Neural progenitor cell (in vitro differentiated cells): ENCODE data around the gene FAS. TPM values are rescaled to one million over a fixed set of nuclear protein-coding genes. Genes with fewer than 3 reads are reported as not detected.

Experiments
- DNase-seq: peaks from one replicate; pipeline ENCODE4 v3.0.0-alpha.2; 2016; ENCODE audit warnings: low spot score
- H2AFZ ChIP-seq: fragments of 200-600 bp; sonication (generic); replicated peaks from 2 replicates; pipeline ENCODE4 v1.6.1; 2016; ENCODE audit warnings: antibody characterized with exemption
- H3F3A ChIP-seq: fragments of 200-600 bp; sonication (generic); 2 replicates; pipeline ENCODE4 v1.6.1; 2016; ENCODE audit warnings: antibody characterized with exemption, low read depth
- H3K27ac ChIP-seq: fragments of 200-600 bp; sonication (generic); 2 replicates; pipeline ENCODE4 v1.5.1; 2016; ENCODE audit warnings: mild to moderate bottlenecking
- H3K27me3 ChIP-seq: fragments of 200-600 bp; sonication (generic); 2 replicates; pipeline ENCODE4 v1.6.1; 2016; ENCODE audit warnings: mild to moderate bottlenecking, moderate library complexity
- H3K36me3 ChIP-seq: fragments of 200-600 bp; sonication (generic); 2 replicates; pipeline ENCODE4 v1.5.1; 2016
- H3K4me1 ChIP-seq: fragments of 200-600 bp; sonication (generic); 2 replicates; pipeline ENCODE4 v1.6.1; 2016; ENCODE audit warnings: mixed run types
- H3K4me2 ChIP-seq: fragments of 200-600 bp; sonication (generic); 2 replicates; pipeline ENCODE4 v1.6.1; 2016
- H3K4me3 ChIP-seq: fragments of 200-600 bp; sonication (generic); 2 replicates; pipeline ENCODE4 v1.5.1; 2016
- H3K79me2 ChIP-seq: fragments of 200-600 bp; sonication (generic); 2 replicates; pipeline ENCODE4 v1.6.1; 2016; ENCODE audit warnings: low read depth
- H3K9ac ChIP-seq: fragments of 200-600 bp; sonication (generic); 2 replicates; pipeline ENCODE4 v1.6.1; 2016
- H3K9me3 ChIP-seq: fragments of 200-600 bp; sonication (generic); 2 replicates; pipeline ENCODE4 v1.5.1; 2016; ENCODE audit warnings: low read depth
- H4K20me1 ChIP-seq: fragments of 200-600 bp; sonication (generic); 2 replicates; pipeline ENCODE4 v1.6.1; 2016; ENCODE audit warnings: low read depth
- H3K27ac Mint-ChIP-seq: 3 replicates; pipeline ENCODE4 v1.8.0; 2021; ENCODE audit warnings: mixed read lengths
- H3K27me3 Mint-ChIP-seq: 2 replicates; pipeline ENCODE4 v1.8.0; 2022; ENCODE audit warnings: low read depth, mild to moderate bottlenecking, inconsistent platforms, moderate library complexity, mixed read lengths; ENCODE audit not compliant: insufficient read depth
- H3K36me3 Mint-ChIP-seq: 3 replicates; pipeline ENCODE4 v1.8.0; 2021; ENCODE audit warnings: mixed read lengths
- H3K4me1 Mint-ChIP-seq: 3 replicates; pipeline ENCODE4 v1.8.0; 2021; ENCODE audit warnings: mixed read lengths
- H3K4me3 Mint-ChIP-seq: 3 replicates; pipeline ENCODE4 v1.8.0; 2021; ENCODE audit warnings: mild to moderate bottlenecking, moderate library complexity, mixed read lengths
- H3K9me3 Mint-ChIP-seq: 3 replicates; pipeline ENCODE4 v1.8.0; 2020; ENCODE audit warnings: mixed read lengths
- CTCF ChIP-seq: fragments of 200-600 bp; sonication (generic); IDR thresholded peaks from 2 replicates; pipeline ENCODE4 v1.5.1; 2017; ENCODE audit warnings: antibody characterized with exemption, mild to moderate bottlenecking
- EZH2 ChIP-seq: fragments of 200-600 bp; sonication (generic); IDR thresholded peaks from 2 replicates; pipeline ENCODE4 v1.6.1; 2017; ENCODE audit warnings: antibody characterized with exemption, mild to moderate bottlenecking, moderate library complexity
- EZH2phosphoT487 ChIP-seq: fragments of 200-600 bp; sonication (generic); IDR thresholded peaks from 2 replicates; pipeline ENCODE4 v1.6.1; 2017; ENCODE audit warnings: antibody characterized with exemption
- total RNA-seq: library from RNA; depleted of rRNA; stranded (reverse); fragments of >200 nt; gene quantifications from 2 replicates; pipeline ENCODE4 v1.2.3, GENCODE V29; 2015; ENCODE audit warnings: low replicate concordance

The FAS gene
- total RNA-seq, 1 donor from 2014 or later = 11.1 TPM

- no peaks in the 10 kb centered on the region for H3K79me2 ChIP-seq
- Mint-ChIP-seq H3K36me3 (no peaks in the 10 kb centered on the region), H3K27ac (no peak overlapping the region), H3K9me3 (no peaks in the 10 kb centered on the region), H3K4me1 (peaks cover 23% of the 10 kb centered on the region), H3K4me3 (no peak overlapping the region), H3K27me3 (peaks cover 8% of the 10 kb centered on the region)
- no peaks in the 10 kb centered on the region for H4K20me1 ChIP-seq
- H3K27ac ChIP-seq = no peak overlapping the region
- no peak for DNase-seq
- no peaks in the 10 kb centered on the region for H3K36me3 ChIP-seq
- no peak overlapping the region for H2AFZ ChIP-seq
- peaks cover 39% of the 10 kb centered on the region for H3K4me1 ChIP-seq
- H3K4me3 ChIP-seq = no peak overlapping the region
- no peaks in the 10 kb centered on the region for H3K27me3 ChIP-seq
- no peak overlapping the region for H3K9ac ChIP-seq
- H3K4me2 ChIP-seq = no peak overlapping the region
- TF ChIP-seq CTCF (no peak), EZH2phosphoT487 (no peak), EZH2 (no peak)
- H3F3A ChIP-seq = peaks cover 20% of the 10 kb centered on the region
- H3K9me3 ChIP-seq = no peaks in the 10 kb centered on the region
Observed at GRCh38 chr10:88949051-88949450, 41.5 kb upstream of the FAS start.

GRCh38 chr10:88949912-88950837, 40.4 kb upstream of the FAS start:
- no peak overlapping the region for H3K27ac Mint-ChIP-seq
- peaks cover 23% of the 10 kb centered on the region for H3K4me1 Mint-ChIP-seq
- Histone ChIP-seq H3K36me3 (no peaks in the 10 kb centered on the region), H3K9me3 (no peaks in the 10 kb centered on the region), H3K4me2 (peak overlapping the region; percentile 62), H3K4me1 (peaks cover 39% of the 10 kb centered on the region), H4K20me1 (no peaks in the 10 kb centered on the region), H3K9ac (no peak overlapping the region), H2AFZ (no peak overlapping the region), H3K4me3 (no peak overlapping the region), H3K27me3 (no peaks in the 10 kb centered on the region), H3K79me2 (no peaks in the 10 kb centered on the region), H3K27ac (peak overlapping the region; percentile 69), H3F3A (peaks cover 20% of the 10 kb centered on the region)
- H3K27me3 Mint-ChIP-seq = peaks cover 7% of the 10 kb centered on the region
- no peak overlapping the region for H3K4me3 Mint-ChIP-seq
- DNase-seq = no peak
- no peak for TF ChIP-seq EZH2
- TF ChIP-seq EZH2phosphoT487 = no peak
- H3K36me3 Mint-ChIP-seq = no peaks in the 10 kb centered on the region
- H3K9me3 Mint-ChIP-seq = no peaks in the 10 kb centered on the region

GRCh38 chr10:88952647-88953111, 37.9 kb upstream of the FAS start, which contains the start of gene ACTA2:
ACTA2 (minus strand) TSS chr10:88952773; CDS start chr10:88948930, 3,843 bp downstream.
- Histone ChIP-seq H3K4me2 (peak within 1 kb of the TSS; percentile 62), H3K79me2 (no peaks in the 10 kb centered on the region), H3K36me3 (no peaks in the 10 kb centered on the region), H3K9me3 (no peaks in the 10 kb centered on the region), H3K4me3 (no peak within 1 kb of the TSS), H3K4me1 (peaks cover 39% of the 10 kb centered on the region), H4K20me1 (no peaks in the 10 kb centered on the region), H3K27ac (peak within 1 kb of the TSS; percentile 69), H3K27me3 (no peaks in the 10 kb centered on the region), H3F3A (peaks cover 20% of the 10 kb centered on the region), H3K9ac (no peak within 1 kb of the TSS), H2AFZ (peak within 1 kb of the TSS; percentile 17)
- DNase-seq = peak; percentile 25
- TF ChIP-seq CTCF = no peak
- TF ChIP-seq EZH2phosphoT487 = no peak
- no peak for TF ChIP-seq EZH2
- Mint-ChIP-seq H3K27me3 (peaks cover 5% of the 10 kb centered on the region), H3K4me3 (no peak within 1 kb of the TSS), H3K36me3 (no peaks in the 10 kb centered on the region), H3K4me1 (peaks cover 23% of the 10 kb centered on the region), H3K9me3 (no peaks in the 10 kb centered on the region), H3K27ac (peak within 1 kb of the TSS; percentile 38)
